GM12875 (cell line): ENCODE measurements around the gene HBEGF.

Experiments used
- H3K4me3 ChIP-seq: one replicate; pipeline ENCODE4 v1.5.1; 2011; ENCODE audit warnings: low read depth, low read length, control low read depth
- TF ChIP-seq, protein P1 (sequence below): IDR thresholded peaks from 2 replicates; pipeline ENCODE4 v1.5.1; 2011; ENCODE audit warnings: low read depth, mild to moderate bottlenecking, control low read depth, inconsistent platforms, low read length, moderate library complexity, borderline replicate concordance; ENCODE audit not compliant: insufficient read depth

Gene HBEGF

GRCh38 chr5:140381972-140382371 lies 35.6 kb upstream of the HBEGF start:
- H3K4me3 ChIP-seq, result no peak overlapping the region
- TF ChIP-seq, protein P1, sequence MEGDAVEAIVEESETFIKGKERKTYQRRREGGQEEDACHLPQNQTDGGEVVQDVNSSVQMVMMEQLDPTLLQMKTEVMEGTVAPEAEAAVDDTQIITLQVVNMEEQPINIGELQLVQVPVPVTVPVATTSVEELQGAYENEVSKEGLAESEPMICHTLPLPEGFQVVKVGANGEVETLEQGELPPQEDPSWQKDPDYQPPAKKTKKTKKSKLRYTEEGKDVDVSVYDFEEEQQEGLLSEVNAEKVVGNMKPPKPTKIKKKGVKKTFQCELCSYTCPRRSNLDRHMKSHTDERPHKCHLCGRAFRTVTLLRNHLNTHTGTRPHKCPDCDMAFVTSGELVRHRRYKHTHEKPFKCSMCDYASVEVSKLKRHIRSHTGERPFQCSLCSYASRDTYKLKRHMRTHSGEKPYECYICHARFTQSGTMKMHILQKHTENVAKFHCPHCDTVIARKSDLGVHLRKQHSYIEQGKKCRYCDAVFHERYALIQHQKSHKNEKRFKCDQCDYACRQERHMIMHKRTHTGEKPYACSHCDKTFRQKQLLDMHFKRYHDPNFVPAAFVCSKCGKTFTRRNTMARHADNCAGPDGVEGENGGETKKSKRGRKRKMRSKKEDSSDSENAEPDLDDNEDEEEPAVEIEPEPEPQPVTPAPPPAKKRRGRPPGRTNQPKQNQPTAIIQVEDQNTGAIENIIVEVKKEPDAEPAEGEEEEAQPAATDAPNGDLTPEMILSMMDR, result no peak

DNA sequence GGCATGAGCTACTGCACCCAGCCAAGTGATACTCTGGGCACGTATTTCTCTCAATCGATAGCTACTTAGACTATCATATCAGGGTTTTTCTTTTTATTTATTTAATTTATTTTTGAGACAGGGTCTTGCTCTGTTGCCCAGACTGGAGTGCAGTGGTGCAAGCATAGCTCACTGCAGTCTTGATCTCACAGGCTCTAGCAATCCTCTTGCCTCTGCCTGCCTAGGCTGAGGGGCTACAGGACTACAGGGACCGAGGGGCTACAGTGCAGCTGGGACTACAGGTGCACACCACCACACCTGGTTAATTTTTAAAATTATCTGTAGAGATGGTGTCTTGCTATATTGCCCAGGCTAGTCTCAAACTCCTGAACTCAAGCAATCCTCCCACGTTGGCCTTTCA lies 34.9 kb upstream of the HBEGF start:
- TF ChIP-seq, protein P1, result no peak
- H3K4me3 ChIP-seq, result no peak overlapping the region

GRCh38 chr5:140372971-140373487 lies 26.6 kb upstream of the HBEGF start:
- no peak overlapping the region for H3K4me3 ChIP-seq
- TF ChIP-seq, protein P1, result peak; percentile 89

DNA sequence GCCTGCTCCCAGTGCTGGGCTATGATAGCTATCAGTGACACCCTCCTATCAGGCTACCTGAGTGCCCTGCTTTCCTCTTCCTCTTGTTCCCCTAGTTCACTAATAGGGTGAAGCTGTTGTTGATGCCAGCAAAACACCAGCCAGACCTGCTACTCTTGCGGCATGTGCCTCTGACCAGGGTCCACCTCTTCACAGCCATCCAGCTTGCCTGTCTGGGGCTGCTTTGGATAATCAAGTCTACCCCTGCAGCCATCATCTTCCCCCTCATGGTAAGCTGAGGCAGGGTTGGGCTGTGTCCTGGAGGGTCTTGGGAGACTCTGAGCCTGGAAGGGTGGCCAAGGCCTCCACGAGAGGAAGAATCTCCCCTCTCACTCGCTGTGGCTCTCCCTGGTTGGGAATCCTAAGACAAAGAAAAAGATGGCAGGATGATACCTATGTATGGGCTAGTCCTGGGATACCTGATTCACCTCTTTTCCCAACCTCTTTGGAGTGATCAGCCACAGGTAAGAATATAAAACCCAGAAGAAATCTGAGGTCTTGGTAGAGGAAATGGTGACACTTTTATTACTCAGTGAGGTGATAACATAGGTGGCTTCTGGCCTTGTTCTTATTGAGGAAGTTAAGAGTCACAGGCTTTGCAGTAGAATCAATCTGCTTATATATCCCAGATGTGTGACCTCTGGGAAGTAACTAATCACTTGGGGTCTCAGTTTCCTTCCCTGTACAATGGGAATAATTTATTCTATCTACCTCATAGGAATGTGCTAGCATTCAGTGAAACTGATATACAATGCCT lies 25.2 kb upstream of the HBEGF start:
- no peak overlapping the region for H3K4me3 ChIP-seq
- TF ChIP-seq, protein P1, result no peak

DNA sequence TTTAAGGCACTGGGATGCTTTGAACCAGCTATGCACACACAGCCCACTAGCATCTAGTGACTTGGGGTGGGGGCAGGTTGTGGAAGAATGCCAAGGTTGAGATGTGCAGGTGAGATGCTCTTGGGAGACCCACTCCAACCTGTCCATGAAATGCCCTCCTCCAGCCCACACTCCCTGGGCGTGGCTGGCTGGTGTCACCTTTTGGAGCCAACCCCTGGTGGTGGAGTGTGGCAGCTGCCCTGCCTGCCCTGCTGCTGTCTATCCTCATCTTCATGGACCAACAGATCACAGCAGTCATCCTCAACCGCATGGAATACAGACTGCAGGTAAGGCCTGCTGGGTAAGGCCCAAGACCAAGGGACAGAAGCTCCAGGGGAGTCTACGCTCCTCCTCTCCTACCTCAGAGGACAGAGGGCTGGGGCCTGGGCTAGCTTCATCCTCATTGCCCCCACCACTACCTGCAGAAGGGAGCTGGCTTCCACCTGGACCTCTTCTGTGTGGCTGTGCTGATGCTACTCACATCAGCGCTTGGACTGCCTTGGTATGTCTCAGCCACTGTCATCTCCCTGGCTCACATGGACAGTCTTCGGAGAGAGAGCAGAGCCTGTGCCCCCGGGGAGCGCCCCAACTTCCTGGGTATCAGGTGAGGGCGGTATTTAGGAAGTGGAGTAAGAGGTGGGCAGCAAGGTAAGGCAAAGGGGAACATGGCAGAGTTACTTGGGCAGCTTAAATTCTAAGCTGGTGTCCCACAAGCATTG lies 21.0 kb upstream of the HBEGF start:
- H3K4me3 ChIP-seq, result no peak overlapping the region
- TF ChIP-seq, protein P1, result peak; percentile 23; the same call in 1 of the 2 replicates

DNA sequence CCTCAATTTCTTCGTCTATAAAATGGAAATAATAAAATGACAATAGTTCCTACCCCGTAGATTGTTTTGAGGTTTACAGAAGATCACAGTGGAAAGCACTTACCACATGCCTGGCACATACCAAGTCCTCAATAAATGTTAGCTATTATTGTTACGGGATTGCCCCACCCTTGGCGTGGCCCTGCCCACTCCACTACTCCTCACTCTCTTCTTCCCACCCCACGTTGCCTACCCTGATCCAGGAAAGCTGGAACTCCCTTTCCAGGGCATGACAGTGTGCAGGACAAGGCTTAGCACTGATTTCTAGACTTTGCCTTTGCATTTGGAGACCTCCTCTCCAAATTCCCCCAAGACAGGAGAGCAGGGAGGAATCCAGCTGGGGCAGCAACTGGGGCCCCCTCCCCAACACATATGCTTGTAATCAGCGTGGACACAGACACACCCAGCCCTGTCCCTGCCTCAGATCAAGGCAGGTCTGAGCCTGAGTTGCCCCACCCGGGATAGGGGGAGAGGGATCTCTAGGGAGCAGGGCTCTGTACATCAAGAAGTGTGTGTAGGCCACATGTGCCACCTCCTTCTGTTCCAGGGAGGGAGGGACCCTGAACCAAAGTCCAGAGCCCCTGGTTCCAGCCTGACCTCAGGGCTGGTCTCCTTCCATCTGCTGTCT lies 20.3 kb upstream of the HBEGF start:
- TF ChIP-seq, protein P1, result no peak
- H3K4me3 ChIP-seq, result no peak overlapping the region
